ENCODE results near the gene UPP1. TPM values are rescaled to one million over a fixed set of nuclear protein-coding genes. Genes with fewer than 3 reads are reported as not detected.
"Not testable (repeated sequence)": the region's sequence is repeated elsewhere in the genome, so short reads cannot be mapped to it uniquely, and the experiment has no call there.

Gene UPP1
- polyA plus RNA-seq, 3 donors from 2014 or later, result 125 to 171 (median 166) TPM

- H3K4me3 Mint-ChIP-seq, result no peak overlapping the region
Observed at GRCh38 chr7:48108959-48109847, 20.1 kb downstream of the UPP1 start.

GRCh38 chr7:48109848-48110663 lies 21.0 kb downstream of the UPP1 start:
- H3K4me3 Mint-ChIP-seq, result peak overlapping the region in 1 of 5 donors; percentile 15
- H3K27me3 Mint-ChIP-seq (ENCODE audit: low read depth in 3 of 3), result peaks cover 0 to 9% (median 0%) of the 10 kb centered on the region in 3 donors
- peak overlapping the region; percentile 74 to 91 (median 84) for H3K27ac Mint-ChIP-seq
- H3K36me3 Mint-ChIP-seq, result peaks cover 3 to 30% (median 5%) of the 10 kb centered on the region in 3 donors
- peak; percentile 76 to 78 (median 77) for DNase-seq
- H3K4me1 Mint-ChIP-seq, result peaks cover 12 to 20% of the 10 kb centered on the region in 2 donors
- H3K9me3 Mint-ChIP-seq, result no peaks in the 10 kb centered on the region

More at GRCh38 chr7:48108959-48109847, 20.1 kb downstream of the UPP1 start:
- H3K4me1 Mint-ChIP-seq, result peaks cover 19 to 22% of the 10 kb centered on the region in 2 donors
- H3K27ac Mint-ChIP-seq, result peak overlapping the region; percentile 74 to 91 (median 84)
- peaks cover 12 to 38% (median 13%) of the 10 kb centered on the region in 3 donors for H3K36me3 Mint-ChIP-seq
- peaks cover 0 to 8% (median 0%) of the 10 kb centered on the region in 3 donors for H3K27me3 Mint-ChIP-seq (ENCODE audit: low read depth in 3 of 3)
- no peak for DNase-seq
- no peaks in the 10 kb centered on the region for H3K9me3 Mint-ChIP-seq

- no peak for DNase-seq
- H3K4me1 Mint-ChIP-seq, result peaks cover 12 to 18% of the 10 kb centered on the region in 2 donors
- H3K4me3 Mint-ChIP-seq, result no peak overlapping the region
- peak overlapping the region in 3 of 6 donors; percentile 35 to 74 (median 53) for H3K27ac Mint-ChIP-seq
- no peaks in the 10 kb centered on the region for H3K9me3 Mint-ChIP-seq
- H3K27me3 Mint-ChIP-seq (ENCODE audit: low read depth in 3 of 3), result peaks cover 0 to 8% (median 0%) of the 10 kb centered on the region in 3 donors
- peaks cover 0 to 28% (median 5%) of the 10 kb centered on the region in 3 donors for H3K36me3 Mint-ChIP-seq
Observed at GRCh38 chr7:48110868-48111267, 21.8 kb downstream of the UPP1 start.

GRCh38 chr7:48111596-48111995 lies 22.5 kb downstream of the UPP1 start:
- no peak overlapping the region for H3K27ac Mint-ChIP-seq
- peaks cover 0 to 22% (median 2%) of the 10 kb centered on the region in 3 donors for H3K36me3 Mint-ChIP-seq
- peaks cover under 1 to 8% (median 4%) of the 10 kb centered on the region in 3 donors for H3K27me3 Mint-ChIP-seq (ENCODE audit: low read depth in 3 of 3)
- DNase-seq, result no peak
- H3K9me3 Mint-ChIP-seq, result no peaks in the 10 kb centered on the region
- peaks cover 12 to 19% of the 10 kb centered on the region in 2 donors for H3K4me1 Mint-ChIP-seq
- H3K4me3 Mint-ChIP-seq, result no peak overlapping the region

- Mint-ChIP-seq H3K27ac (no peak overlapping the region), H3K36me3 (peaks cover 0 to 12% (median 0%) of the 10 kb centered on the region in 3 donors), H3K4me3 (no peak overlapping the region), H3K27me3 (ENCODE audit: low read depth in 3 of 3) (peaks cover 3 to 8% (median 4%) of the 10 kb centered on the region in 3 donors), H3K9me3 (no peaks in the 10 kb centered on the region), H3K4me1 (peaks cover 12 to 20% of the 10 kb centered on the region in 2 donors)
- DNase-seq, result no peak
Observed at GRCh38 chr7:48112401-48113165, 23.5 kb downstream of the UPP1 start.

- Mint-ChIP-seq H3K27ac (no peak overlapping the region), H3K36me3 (peaks cover 0 to 8% (median 0%) of the 10 kb centered on the region in 3 donors), H3K4me3 (no peak overlapping the region)
Observed at GRCh38 chr7:48113275-48113674, 24.2 kb downstream of the UPP1 start.

GRCh38 chr7:48114115-48114514 lies 25.1 kb downstream of the UPP1 start:
- Mint-ChIP-seq H3K4me1 (peaks cover 12 to 20% of the 10 kb centered on the region in 2 donors), H3K9me3 (no peaks in the 10 kb centered on the region), H3K36me3 (no peaks in the 10 kb centered on the region), H3K27me3 (ENCODE audit: low read depth in 3 of 3) (peaks cover 3 to 8% (median 4%) of the 10 kb centered on the region in 3 donors), H3K27ac (no peak overlapping the region), H3K4me3 (no peak overlapping the region)
- no peak for DNase-seq

More at GRCh38 chr7:48113275-48113674, 24.2 kb downstream of the UPP1 start:
- no peak for DNase-seq
- Mint-ChIP-seq H3K4me1 (peaks cover 12 to 20% of the 10 kb centered on the region in 2 donors), H3K9me3 (no peaks in the 10 kb centered on the region), H3K27me3 (ENCODE audit: low read depth in 3 of 3) (peaks cover 3 to 8% (median 4%) of the 10 kb centered on the region in 3 donors)

- Mint-ChIP-seq H3K4me3 (no peak overlapping the region), H3K27me3 (ENCODE audit: low read depth in 3 of 3) (peaks cover 3 to 8% (median 4%) of the 10 kb centered on the region in 3 donors), H3K4me1 (peaks cover 10 to 16% of the 10 kb centered on the region in 2 donors), H3K27ac (peak overlapping the region in 1 of 6 donors; percentile 55), H3K36me3 (no peaks in the 10 kb centered on the region), H3K9me3 (no peaks in the 10 kb centered on the region)
- DNase-seq, result no peak
Observed at GRCh38 chr7:48114589-48114988, 25.5 kb downstream of the UPP1 start.

GRCh38 chr7:48116043-48116442 lies 27.0 kb downstream of the UPP1 start:
- Mint-ChIP-seq H3K27me3 (ENCODE audit: low read depth in 3 of 3) (peaks cover 2 to 4% (median 3%) of the 10 kb centered on the region in 3 donors), H3K36me3 (no peaks in the 10 kb centered on the region), H3K4me3 (no peak overlapping the region), H3K4me1 (peaks cover 0 to 6% of the 10 kb centered on the region in 2 donors), H3K9me3 (no peaks in the 10 kb centered on the region), H3K27ac (no peak overlapping the region)
- DNase-seq, result no peak

GRCh38 chr7:48118041-48118440 lies 29.0 kb downstream of the UPP1 start:
- Mint-ChIP-seq H3K27me3 (ENCODE audit: low read depth in 3 of 3) (peaks cover 2 to 4% (median 3%) of the 10 kb centered on the region in 3 donors), H3K36me3 (no peaks in the 10 kb centered on the region), H3K9me3 (no peaks in the 10 kb centered on the region), H3K27ac (no peak overlapping the region), H3K4me3 (no peak overlapping the region), H3K4me1 (peaks cover 0 to 3% of the 10 kb centered on the region in 2 donors)
- DNase-seq, result no peak

- not testable (repeated sequence) for H3K9me3 Mint-ChIP-seq; DNase-seq; H3K4me3 Mint-ChIP-seq; H3K4me1 Mint-ChIP-seq; H3K36me3 Mint-ChIP-seq; H3K27ac Mint-ChIP-seq; H3K27me3 Mint-ChIP-seq (ENCODE audit: low read depth in 3 of 3)
Observed at GRCh38 chr7:48120536-48120935, 31.5 kb downstream of the UPP1 start.

- peaks cover 0 to 3% (median 0%) of the 10 kb centered on the region in 6 donors for H3K9me3 Mint-ChIP-seq
- no peak overlapping the region for H3K4me3 Mint-ChIP-seq
- no peak for DNase-seq
- peaks cover 0 to 4% (median 0%) of the 10 kb centered on the region in 3 donors for H3K36me3 Mint-ChIP-seq
- H3K27me3 Mint-ChIP-seq (ENCODE audit: low read depth in 3 of 3), result peaks cover 6 to 15% (median 9%) of the 10 kb centered on the region in 3 donors
- H3K27ac Mint-ChIP-seq, result no peak overlapping the region
- no peaks in the 10 kb centered on the region for H3K4me1 Mint-ChIP-seq
Observed at GRCh38 chr7:48126037-48126436, 37.0 kb downstream of the UPP1 start.

- Mint-ChIP-seq H3K4me3 (no peak overlapping the region), H3K27ac (no peak overlapping the region), H3K36me3 (peaks cover 0 to 4% (median 0%) of the 10 kb centered on the region in 3 donors), H3K27me3 (ENCODE audit: low read depth in 3 of 3) (peaks cover 4 to 12% (median 10%) of the 10 kb centered on the region in 3 donors), H3K9me3 (peaks cover 0 to 3% (median 0%) of the 10 kb centered on the region in 6 donors), H3K4me1 (no peaks in the 10 kb centered on the region)
- DNase-seq, result no peak
Observed at GRCh38 chr7:48130658-48131108, 41.6 kb downstream of the UPP1 start.

All from immature natural killer cell (primary cell).